Stimulated activated CD4-positive, alpha-beta T cell treated with anti-CD3 and anti-CD28 coated beads, Interleukin-2, amount 100 ng/mL, for 4 hours (primary cell): ENCODE measurements around the gene SH3RF2.

Experiments used
- DNase-seq: peaks from one replicate; pipeline ENCODE4 v3.0.0-alpha.2; 2020; ENCODE audit warnings: low read depth

SH3RF2 gene

GRCh38 chr5:145922059-145922458 lies 14.3 kb upstream of the SH3RF2 start:
- no peak for DNase-seq

DNA sequence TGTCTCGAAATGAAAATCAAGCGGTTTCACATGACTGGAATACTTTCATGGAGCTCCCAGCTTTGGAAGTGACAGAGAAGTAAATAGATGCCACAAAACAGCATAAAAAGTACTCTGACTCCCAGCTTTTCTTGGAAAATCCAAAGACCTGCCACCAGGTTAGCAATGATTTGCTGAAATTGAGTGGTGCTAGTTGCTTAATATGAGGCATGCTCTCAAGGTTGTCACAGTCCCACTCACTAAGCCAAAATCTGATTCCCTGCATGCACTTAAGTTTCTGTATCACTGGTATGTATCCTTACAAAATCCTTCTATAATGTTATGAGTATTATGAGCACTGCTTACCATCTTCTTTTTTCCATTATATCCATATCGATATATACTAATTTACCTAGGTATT lies 13.0 kb upstream of the SH3RF2 start:
- no peak for DNase-seq

DNA sequence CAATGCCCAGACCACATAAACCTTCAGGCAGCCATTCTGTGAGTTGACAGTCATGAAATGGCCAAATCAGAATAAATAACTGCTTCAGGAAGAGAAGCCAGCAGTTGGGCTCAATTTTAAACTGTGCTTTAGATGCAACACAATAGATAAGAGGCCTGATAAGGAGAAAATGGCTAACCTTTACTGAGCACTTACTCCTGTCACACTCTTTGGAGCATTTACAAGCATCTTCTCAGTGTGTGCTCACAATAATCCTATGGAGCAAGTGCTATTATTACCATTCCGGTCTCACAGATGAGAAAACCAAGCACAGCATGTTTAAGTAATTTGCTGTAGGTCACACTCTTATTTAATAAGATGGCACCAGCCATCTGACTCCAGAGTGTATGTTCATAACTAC lies 11.5 kb upstream of the SH3RF2 start:
- DNase-seq = no peak

- no peak for DNase-seq
Observed at GRCh38 chr5:145925353-145925752, 11.0 kb upstream of the SH3RF2 start.

DNA sequence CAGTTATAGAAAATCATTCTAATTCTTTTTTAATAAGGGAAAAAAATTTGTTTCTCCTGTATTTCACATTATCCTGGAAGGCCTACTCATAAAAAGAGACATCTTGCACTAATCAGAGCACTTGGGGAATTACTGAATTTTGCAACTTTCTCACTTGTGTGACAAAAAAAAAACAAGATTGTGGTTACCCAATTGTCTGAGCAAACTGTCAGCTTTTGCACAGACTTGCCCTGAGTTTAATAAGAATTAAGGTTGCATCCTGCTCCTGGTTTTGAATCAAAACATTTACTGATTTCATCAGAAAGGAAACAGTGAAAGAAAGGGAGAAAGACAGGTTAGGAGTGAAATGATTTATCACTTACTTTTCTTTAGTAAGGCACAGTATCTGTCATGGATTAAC lies 10.6 kb upstream of the SH3RF2 start:
- DNase-seq = no peak

GRCh38 chr5:145931718-145932117 lies 4.7 kb upstream of the SH3RF2 start:
- no peak for DNase-seq

DNA sequence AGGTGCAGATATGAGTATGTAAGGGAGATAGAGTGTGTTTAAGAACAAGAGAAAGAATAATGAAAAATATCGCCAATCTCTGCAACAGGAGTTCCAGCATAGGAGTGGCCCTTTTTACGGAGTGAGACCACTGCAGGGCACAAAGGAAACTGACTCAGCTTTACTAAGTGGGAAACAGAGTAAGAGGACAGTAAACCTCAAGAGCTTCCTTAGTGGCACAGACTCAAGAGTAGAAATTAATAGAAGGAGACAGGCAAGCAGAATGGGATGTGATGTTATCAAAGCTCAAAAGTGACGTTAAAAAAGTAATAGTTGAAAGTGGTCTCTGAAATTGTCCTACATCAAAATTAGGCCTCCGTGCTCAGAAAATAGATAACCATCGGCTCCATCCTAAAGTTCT lies 2.1 kb upstream of the SH3RF2 start:
- DNase-seq = no peak

- no peak for DNase-seq
Observed at GRCh38 chr5:145937432-145938250, 1.3 kb downstream of the SH3RF2 start.

- no peak for DNase-seq
Observed at GRCh38 chr5:145938776-145939539, 2.6 kb downstream of the SH3RF2 start.

DNA sequence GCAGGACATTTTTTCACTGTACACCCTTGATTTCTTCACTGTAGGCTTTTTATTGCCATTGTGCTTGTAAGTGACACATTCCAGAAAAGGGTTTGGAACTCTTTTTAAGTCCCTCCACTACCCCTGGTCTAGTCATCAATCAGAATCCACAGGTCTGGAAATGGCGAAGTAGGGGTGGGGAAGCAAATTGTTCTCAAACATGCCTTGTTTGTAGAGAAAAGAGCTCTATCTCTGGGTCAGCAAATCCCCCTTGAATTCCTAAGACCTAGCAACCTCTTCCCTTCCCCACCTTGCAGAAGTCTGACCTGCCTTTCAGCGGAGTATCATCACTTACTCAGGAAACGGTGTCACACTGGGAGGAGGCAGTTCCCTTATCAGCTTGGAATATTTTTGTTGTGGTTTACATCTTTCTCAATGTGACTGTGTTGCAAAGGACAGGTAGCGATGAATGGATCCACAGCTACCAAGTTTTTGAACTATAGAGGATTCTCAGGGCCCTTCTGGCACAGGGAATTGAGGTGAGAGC lies 3.2 kb downstream of the SH3RF2 start:
- DNase-seq = no peak

DNA sequence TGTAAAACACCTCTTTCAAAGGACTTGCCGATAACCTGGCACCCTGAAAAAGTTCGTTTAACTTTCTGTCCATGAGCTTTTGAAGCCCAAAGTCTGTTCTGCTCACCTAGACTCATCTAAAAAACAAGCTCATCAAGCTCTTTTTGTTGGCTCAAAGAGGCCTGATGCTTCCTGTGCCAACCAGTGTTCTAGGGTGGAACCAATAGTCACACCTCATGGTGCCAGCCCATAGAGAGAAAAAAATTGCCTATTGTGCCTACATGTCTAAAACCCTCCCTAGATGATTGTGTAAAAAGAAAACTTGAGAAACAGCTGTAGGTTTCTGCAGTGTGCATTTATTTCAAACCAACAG lies 4.7 kb downstream of the SH3RF2 start:
- DNase-seq = no peak

DNA sequence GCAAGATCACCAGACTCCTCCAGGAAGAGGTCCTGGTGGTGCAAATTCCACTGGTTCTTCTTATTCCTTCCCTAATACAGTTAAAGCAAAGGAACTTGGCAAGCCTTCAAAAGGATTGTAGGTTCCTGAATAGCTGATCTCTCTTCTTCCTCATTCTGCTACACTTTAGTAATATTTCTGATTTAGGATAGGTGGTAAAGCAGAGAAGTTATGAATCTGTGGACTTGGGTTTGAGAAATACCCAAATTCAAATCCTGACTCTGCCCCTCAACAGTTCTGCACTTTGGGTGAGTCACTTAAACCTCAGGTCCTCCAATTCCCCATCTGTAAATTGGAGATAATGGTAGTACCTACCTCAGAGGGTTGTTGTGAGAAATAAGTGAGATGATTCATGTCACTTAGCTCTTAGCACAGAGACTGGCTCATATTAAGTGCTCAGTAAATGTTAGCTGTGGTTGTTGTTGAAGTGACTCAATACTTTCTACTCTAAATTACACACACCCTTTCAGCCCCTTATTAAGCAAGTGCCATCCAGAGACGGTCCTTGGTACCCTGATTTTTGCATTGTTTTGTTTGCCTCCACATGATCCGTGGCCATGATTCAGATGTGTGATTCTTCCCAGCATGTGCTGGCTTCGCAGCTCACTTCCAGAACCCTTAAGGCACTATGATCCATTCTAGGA lies 5.2 kb downstream of the SH3RF2 start:
- no peak for DNase-seq

GRCh38 chr5:145942201-145942600 lies 5.8 kb downstream of the SH3RF2 start:
- no peak for DNase-seq

DNA sequence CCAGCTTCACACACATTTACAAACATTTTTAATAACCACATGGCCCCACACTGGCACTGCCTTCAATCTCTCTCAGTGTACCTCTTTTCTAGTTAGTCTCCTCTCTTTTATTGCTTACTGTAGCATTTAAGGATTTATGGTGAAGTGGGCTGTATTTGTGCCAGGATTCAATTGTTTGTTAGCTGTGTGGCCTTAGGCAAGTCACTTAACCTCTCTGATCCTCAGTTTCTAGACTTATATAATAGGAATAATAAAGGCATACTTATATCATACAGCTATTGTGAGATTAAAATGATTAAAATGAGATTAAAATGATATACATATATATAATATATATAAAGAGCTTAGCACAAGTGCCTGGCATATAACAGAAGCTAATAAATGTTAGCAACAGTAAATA lies 6.4 kb downstream of the SH3RF2 start:
- no peak for DNase-seq

GRCh38 chr5:145943674-145944121 lies 7.3 kb downstream of the SH3RF2 start:
- no peak for DNase-seq

GRCh38 chr5:145944328-145944727 lies 8.0 kb downstream of the SH3RF2 start:
- DNase-seq = no peak

GRCh38 chr5:145945620-145946111 lies 9.3 kb downstream of the SH3RF2 start:
- no peak for DNase-seq

- no peak for DNase-seq
Observed at GRCh38 chr5:145946112-145946861, 9.9 kb downstream of the SH3RF2 start.

GRCh38 chr5:145947581-145947980 lies 11.2 kb downstream of the SH3RF2 start:
- no peak for DNase-seq

- DNase-seq = no peak
Observed at GRCh38 chr5:145948047-145948446, 11.7 kb downstream of the SH3RF2 start.

- DNase-seq = no peak
Observed at GRCh38 chr5:145948921-145949320, 12.5 kb downstream of the SH3RF2 start.

- no peak for DNase-seq
Observed at GRCh38 chr5:145949474-145949873, 13.1 kb downstream of the SH3RF2 start.
